ENCODE measurements around the gene KLHDC7B.
"Not testable (repeated sequence)": the region's sequence is repeated elsewhere in the genome, so short reads cannot be mapped to it uniquely, and the experiment has no call there.

The KLHDC7B gene

DNA sequence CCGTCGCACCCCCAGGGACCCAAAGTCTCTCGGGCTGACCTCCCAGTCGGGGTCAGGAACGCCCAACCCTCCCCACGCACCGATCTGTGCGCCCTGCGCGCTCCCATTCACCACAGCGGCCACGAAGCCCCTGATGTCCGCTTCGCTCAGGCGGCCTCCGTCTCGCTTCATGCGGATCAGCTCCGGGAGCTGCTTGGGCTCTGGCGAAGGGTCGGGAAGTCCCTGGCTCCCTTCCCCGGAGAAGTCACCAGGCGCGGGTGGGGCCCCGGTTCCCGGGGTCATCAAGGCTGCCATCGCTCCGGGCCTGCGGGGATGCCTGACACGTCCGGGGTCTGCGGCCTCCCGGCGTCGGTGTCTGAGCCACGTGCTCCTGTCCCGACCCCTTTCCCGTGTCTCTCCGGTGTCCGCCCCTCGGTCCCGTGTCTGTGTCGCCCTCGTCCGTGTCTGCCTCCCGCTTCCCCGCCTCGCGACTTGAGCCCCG lies 16.2 kb upstream of the KLHDC7B start:
- DNase-seq (ENCODE audit: low read depth in 2 of 2, low spot score in 1 of 2): no peak

DNA sequence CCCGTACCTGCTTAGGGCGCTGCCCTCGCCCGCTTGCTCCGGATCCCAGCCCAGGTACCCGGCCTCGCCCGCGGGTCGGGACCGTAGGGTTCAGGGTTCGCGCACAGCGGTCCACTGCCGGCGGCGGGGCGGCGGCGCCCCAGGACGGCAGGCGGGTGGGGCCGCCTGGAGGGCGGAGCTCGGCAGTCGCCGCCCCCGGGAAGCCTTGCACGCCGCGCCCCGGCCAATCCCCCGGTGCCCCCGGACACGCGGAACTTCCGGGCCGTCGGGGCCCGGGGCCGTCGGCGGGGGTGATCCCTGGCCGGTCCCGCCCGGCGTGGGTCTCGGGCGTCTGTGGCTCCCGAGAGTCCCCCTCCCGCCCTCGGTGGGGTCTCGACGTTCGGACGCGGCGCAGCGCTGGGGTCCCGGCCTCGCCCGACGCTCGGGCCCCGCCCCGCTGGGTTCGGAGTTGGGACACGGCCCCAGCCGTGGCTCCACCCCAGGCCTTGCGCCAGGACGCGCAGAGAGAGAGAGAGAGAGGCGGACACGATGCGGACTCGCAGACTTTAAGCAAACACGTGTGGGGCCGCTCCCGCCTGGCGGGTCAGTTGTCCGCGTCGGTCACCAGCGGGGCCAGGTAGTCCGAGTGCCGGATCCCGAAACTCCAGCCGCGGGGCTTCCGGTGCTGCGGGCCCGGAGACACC lies 15.7 kb upstream of the KLHDC7B start, which contains the start of gene TYMP:
Gene TYMP (minus strand): TSS at position 116 of the 683 bp plus-strand sequence. CDS start 303 bp downstream, outside the sequence.
- peak in 1 of 2 donors; percentile 36 for DNase-seq (ENCODE audit: low read depth in 2 of 2, low spot score in 1 of 2)

DNA sequence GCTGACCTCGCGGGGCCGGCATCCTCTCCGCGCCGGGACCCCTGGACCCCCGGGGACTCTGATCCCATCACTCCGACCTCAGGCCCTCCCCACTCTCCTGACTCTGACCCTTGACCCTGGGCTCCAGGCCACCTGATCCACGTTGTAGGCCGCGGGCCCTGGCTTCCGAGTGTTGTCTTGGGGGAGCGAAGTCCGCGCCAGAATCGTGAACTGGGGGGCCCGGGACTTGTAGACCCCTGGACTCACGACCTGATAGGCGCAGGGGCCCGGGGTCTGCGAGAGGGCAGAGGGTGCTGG lies 15.2 kb upstream of the KLHDC7B start:
- DNase-seq (ENCODE audit: low read depth in 2 of 2, low spot score in 1 of 2): no peak

DNA sequence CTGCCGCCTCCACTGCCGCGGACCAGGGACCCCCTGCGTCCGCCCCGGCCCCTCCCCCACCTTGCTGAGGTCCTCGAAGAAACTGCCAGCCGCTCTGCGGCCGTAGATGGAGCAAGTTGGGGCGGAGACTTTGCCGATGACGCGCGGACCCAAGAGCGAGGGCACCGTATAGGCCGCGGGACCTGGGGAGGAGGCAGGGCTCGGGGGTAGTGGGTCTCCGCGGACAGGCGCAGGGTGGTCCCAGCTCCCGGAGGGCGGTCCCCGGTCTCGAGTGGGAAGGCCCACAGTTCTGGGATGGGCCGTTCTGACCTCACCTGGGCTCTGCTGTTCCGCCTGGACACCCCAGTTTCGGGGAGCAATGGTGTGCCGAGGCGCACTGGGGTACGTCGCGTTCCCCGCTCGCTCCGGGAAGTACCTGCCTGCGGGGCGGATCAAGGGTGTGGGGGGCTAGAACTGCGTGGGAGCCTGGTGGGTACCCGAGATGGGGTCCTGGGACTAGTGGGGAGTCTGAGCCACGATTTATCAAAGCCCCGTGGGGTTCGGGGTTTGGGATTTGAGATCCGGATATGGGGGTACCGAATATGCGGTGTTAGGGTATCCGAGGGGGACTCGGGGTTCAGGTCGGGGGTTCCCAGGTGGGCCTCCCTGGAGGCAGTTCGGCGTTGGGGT lies 14.7 kb upstream of the KLHDC7B start:
- peak in 1 of 2 donors; percentile 73 for DNase-seq (ENCODE audit: low read depth in 2 of 2, low spot score in 1 of 2)

DNA sequence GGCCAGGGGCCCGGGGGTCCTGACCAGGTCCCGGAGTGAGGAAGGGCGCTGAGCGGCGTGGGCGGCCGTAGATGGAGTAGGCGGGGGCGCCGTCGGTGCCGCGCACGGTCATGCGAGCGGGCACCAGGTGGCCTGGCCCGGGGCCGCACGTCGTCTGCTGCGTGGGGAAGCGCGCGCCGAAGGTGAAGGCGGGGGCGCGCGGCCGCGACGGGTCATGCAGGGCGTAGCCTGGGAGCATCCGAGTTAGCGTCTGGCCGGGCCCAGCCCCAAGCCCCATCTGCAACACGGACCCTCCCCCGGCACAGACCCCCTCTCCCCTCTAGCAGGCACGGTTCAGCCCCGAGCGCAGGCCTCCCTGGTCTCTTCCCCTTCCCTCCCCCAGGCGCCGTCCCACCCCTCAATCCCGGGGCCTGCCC lies 14.1 kb upstream of the KLHDC7B start:
- peak in 1 of 2 donors; percentile 43 for DNase-seq (ENCODE audit: low read depth in 2 of 2, low spot score in 1 of 2)

DNA sequence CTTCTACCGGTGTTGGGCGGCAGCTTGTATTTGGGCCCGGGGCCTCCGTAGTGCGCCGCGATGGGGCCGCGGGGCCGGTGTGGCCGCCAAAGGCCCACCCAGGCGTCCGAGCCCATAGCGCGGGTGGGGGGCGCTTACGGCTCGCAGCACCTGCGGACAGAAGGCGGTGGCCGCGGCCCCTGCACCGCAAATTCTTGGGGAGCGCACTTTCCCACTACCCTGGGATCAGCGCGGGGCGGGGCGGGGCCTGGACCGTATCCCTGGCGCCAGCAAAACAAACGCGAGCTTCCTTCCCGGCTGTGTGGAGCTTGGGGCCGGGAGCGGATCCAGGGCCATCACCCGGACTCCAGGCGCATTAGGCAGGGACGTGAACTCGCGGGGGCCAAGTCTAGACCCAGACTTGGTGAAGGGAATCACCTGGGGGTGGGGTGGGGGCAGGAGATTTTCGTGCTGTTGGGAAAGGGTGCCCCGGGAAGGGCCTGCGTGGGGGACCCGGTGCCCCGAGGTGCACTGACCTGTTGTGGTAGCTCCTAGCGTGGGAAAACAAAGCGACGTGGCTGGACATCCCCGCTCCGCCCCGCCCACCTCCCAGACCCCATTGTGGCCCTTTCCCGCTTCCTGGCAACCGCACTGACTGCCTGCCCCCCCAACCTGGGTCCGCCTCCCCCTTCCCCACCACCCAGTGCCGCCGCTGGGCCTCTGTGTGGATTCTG lies 13.6 kb upstream of the KLHDC7B start:
- DNase-seq (ENCODE audit: low read depth in 2 of 2, low spot score in 1 of 2): no peak

DNA sequence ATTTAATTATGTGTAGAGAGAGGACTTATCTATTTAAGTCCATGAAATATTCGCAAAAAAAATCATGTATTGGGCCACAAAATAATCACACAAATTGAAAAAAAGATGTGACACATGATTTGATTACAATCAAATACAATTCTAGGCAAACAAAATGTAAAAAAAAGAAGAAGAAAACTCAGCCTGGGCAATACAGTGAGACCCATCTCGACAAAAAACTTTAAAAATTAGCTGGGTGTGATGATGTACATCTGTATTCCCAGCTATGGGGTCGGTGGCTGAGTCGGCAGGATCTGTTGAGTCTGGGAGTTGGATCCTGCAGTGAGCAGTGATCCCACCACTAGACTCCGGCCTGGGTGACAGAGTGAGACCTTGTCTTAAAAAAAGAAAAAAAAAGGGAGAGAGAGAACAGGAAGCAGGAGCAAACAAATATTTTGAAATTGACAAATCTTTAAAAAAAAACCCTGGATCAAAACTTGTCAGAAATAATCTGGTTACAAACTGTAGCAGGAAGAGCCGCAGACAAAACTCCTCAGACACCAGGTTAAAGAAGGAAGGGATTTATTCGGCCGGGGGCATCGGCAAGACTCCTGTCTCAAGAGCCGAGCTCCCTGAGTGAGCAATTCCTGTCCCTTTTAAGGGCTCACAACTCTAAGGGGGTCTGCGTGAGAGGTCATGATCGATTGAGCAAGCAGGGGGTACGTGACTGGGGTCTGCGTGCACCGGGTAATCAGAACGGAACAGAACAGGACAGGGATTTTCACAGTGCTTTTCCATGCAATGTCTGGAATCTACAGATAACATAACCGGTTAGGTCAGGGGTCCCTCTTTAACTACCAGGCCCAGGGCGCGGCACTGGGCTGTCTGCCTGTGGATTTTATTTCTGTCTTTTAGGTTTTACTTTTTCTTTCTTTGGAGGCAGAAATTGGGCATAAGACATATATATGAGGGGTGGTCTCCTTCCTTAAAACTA lies 12.6 kb upstream of the KLHDC7B start:
- no peak for DNase-seq (ENCODE audit: low read depth in 2 of 2, low spot score in 1 of 2)

DNA sequence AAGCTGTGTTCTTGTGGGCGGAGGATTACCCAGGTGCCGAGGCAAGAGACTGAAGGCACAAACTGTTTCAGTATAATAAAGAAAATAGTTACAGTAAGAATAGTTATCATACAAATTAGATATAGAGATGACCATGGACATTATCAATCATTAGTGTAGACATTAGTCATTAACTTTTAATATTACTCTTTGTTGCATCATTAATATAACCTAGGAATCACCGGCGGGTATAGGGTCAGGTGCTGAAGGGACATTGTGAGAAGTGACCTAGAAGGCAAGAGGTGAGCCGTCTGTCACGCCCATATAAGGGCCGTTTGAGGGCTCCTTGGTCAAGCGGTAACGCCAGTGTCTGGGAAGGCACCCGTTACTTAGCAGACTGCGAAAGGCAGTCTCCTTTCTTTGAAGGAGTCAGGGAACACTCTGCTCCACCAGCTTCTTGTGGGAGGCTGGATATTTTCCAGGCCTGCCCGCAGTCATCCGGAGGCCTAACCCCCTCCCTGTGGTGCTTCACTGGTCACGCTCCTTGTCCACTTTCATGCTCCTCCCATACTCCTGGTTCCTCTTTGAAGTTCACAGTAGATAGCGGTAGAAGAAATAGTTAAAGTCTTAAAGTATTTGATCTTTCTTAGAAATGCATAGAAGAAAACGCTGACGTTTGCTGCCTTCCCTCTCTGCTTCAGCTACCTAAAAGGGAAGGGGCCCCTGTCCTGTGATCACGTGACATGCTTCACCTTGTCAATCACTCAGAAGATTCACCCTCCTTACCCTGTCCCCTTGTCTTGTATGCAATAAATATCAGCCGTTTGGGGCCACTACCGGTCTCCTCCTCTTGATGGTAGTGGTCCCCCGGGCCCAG lies 11.6 kb upstream of the KLHDC7B start:
- not testable (repeated sequence) for DNase-seq (ENCODE audit: low read depth in 2 of 2, low spot score in 1 of 2)

DNA sequence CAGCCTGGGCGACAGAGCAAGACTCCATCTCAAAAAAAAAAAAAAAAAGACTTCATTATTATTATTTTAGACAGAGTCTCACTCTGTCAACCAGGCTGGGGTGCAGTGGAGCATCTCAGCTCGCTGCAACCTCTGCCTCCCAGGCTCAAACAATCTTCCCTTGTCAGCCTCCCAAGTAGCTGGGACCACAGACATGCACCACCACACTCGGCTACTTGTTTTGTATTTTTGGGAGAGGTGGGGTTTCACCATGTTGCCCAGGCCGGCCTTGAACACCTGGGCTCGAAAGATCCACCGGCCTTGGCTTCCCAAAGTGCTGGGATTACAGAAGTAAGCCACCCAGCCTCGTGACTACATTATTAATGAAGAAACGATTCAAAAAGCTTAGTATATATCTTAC lies 10.6 kb upstream of the KLHDC7B start:
- no peak for DNase-seq (ENCODE audit: low read depth in 2 of 2, low spot score in 1 of 2)

DNA sequence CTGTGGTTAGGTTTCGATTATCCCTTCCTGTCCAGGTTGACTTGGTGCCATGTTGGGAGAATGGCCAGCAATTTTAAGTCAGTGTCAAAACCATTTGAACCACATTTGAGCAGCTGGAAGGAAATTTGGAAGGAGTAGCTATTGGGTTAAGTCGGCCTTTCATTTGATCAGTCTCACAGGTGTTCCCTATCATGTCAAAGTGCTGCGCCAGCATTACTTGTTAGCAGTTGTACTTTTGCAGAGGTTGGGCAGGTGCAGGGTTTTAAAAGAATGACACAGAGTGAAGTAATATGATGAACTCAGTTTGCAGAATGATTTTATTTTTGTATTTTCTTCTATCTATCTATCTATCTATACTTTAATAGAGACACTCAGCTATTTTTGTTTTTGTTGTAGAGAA lies 9.5 kb upstream of the KLHDC7B start:
- DNase-seq (ENCODE audit: low read depth in 2 of 2, low spot score in 1 of 2): no peak

DNA sequence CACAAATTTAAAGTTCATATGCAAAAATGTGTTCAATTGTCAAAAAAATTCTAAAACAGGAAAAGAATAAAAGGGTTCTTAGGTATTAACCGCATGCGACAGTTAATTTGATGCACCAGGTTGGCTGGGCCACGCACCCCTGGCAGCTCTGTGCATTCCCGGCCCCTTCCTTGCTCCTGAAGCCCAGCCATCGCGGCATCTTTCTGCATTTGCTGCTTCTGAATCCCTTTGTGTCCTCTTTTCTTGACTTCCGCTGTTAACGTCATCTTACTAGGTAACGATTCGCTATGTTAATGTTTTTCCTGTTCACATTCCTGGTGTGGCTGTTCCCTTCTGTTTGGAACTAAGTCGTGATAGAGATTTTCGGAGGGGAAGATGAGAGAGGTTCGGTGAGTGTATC lies 7.9 kb upstream of the KLHDC7B start:
- no peak for DNase-seq (ENCODE audit: low read depth in 2 of 2, low spot score in 1 of 2)

DNA sequence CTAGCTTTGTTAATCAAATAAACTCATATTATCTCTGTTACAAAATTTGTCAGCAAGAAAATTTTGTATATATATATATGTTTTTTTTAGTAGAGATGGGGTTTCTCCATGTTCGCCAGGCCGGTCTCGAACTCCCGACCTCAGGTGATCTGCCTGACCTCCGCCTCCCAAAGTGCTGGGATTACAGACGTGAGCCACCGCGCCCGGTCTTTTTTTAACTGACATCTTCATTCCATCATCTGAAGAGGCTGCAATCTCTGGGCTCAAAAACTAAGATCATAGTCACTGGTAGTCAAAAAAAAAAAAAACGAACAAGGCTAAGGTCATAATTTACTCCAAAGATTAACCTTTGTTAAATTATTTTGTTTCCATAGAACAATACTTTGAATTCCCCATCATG lies 5.3 kb upstream of the KLHDC7B start:
- no peak for DNase-seq (ENCODE audit: low read depth in 2 of 2, low spot score in 1 of 2)

DNA sequence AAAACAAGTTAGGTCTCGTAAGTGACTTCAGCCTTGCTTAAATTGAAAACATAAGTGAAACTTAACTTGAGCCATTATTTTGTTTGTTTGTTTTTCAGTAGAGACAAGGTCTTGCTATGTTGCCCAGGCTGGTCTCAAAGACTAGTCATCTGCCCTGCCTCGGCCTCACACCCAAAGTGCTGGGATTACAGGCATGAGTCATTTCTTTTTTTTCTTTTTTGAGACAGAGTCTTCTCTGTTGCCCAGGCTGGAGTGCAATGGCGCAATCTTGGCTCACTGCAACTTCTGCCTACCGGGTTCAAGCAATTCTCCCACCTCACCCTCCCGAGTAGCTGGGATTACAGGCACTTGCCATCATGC lies 4.1 kb upstream of the KLHDC7B start:
- not testable (repeated sequence) for DNase-seq (ENCODE audit: low read depth in 2 of 2, low spot score in 1 of 2)

DNA sequence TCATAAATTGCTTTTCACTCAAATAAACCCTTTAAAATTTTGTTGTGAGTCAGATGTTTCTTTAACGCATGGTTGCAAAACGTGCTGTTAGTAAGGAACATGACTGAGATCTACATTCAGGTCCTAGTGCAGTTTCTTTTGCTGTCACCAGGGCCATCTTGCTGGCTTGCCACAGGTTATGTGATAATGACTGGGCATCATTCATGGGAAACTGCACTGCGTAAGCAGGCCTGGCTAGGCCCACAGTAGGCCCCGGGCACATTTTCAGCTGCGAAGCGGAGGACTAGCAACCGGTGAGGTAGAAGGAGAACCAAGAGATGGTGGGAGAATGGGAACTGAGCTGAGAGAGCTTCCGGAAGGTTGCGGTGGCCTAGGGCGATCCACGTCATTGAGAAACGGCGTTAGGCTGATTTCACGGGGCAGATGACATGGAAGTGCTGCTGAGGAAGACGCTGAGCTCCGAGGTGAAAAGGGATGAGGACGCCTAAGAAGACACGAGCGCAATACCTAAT lies 3.2 kb upstream of the KLHDC7B start:
- no peak for DNase-seq (ENCODE audit: low read depth in 2 of 2, low spot score in 1 of 2)

DNA sequence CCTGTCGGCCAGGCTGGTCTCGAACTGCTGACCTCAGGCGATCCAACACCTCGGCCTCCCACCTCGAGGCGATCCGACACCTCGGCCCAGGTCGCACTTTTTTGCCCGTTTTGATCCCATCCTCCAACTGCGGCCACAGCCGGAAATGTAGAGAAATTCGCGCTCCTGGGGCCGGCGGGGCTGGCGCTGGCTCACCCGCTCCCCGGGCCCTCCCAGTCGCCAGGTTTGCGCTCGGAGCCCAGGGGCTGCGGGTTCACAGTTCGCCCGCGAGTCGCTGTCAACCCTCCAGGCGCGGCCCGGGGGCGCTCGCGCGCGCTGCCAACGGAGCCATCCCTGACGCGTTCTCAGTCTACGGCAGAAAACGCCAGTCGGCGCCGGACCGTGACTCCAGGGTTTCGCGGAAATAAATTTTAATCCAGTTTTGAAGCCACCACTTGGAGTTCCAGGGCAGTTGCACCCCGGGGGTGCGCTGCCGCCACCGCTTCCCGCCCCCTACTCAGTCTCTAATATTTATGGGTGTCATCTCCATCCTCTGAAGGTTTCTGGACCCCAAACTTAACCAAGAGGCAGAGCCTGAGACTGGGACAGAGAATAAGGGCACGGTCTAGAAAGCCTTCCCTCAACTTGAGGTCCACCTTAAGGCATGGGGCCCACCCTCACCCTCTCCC lies 1.5 kb upstream of the KLHDC7B start:
- peak in 1 of 2 donors; percentile 72 for DNase-seq (ENCODE audit: low read depth in 2 of 2, low spot score in 1 of 2)

DNA sequence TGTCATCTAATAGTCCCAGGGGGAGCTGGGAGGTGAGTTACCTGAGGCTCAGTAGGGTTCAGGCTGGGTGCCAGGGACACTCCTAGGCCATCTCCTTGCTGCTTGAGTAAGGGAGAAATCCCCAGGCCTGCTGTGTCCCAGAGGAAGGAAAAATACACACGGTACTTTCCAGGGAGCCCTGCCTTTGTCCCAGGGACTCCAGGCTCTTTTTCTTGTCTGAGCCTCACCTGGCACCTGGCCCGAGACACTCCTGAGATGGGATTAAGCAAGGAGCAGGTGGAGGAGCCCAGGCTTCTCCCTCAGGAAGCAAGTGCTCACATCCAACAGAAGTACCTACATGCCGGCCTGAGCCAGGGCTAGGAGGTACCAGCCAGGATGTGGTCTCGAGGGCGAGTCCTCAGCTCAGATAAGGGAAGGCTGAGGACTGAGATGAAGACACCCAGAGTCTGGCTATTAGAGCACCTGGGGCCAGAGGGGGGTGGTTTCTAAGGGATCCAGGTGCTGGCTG lies 899 bp upstream of the KLHDC7B start:
- DNase-seq (ENCODE audit: low read depth in 2 of 2, low spot score in 1 of 2): no peak

DNA sequence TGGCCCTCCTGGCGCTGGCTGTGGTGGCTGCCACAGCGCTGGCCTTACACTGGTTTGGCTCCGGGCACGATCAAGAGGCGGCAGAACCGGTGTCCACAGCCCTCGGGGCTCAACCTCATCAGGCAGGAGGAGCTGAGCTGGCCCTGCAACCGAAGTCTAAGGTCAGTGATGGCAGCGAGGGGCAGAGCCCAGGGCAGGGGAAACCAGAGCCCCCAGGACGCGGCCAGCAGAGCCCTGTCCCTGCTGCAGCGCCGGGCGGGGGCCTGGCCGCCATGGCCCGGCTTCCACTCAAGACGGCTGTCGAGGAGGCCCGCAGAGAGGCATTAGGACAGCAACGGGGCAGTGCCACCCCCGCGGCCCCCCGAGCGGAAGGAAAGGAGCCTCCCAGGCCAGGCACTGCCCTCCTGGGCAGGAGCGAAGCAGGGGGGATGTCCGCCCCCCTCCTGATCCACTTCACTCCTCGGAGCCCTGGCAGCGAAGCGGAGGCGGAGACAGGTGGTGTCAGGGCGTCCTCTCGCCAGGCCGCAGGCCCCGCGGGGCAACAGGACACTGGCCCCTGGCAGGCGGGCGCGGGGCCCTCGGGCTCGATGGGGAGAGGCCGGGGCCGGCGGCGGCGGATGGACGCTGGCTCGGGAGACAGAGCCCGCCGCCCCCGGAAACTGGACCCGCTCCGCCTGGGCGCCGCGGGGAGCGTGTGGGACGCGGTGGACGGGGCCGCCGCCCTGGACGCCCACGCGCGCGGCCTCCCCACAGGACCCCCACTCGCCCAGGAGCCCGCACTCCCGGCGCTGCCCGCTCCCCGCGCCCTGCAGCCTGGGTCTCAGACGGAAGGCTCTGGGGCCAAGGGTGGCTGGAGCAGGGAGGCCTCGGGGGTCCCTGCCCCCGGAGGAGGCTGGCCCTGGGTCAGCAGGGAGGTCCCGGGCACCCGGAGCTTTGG lies 895 bp downstream of the KLHDC7B start:
- DNase-seq (ENCODE audit: low read depth in 2 of 2, low spot score in 1 of 2): no peak
